Measurements from ENCODE around the gene ATF4.

ATF4 gene

DNA sequence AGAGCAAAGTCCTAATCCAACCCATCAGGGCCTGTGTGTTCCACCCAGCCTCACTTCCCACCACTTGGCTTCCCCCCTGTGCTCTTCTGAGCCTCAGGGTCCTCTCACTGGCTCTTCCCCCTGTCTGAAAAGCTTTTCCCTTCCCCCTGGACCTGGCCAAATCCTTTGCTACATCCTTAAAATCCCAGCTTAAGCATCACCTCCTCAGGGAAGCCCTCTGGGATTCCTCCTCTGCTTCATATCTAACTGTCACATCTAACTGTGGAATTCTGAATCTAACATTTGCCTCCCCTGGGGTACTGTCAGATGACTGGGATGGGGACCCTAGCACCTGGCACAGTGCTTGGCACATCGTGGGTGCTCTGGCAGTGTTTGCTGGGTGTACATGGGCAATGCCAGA is 51.2 kb downstream of the ATF4 start:
- DNase-seq (ENCODE audit: low read depth): no peak
- in situ Hi-C loops (cut with HindIII; ENCODE audit: low sequenced_read_pairs): loop anchor here (25.0 kb wide), 1 partner anchor 441 kb away; no protein-coding TSS in a partner anchor
- H3K4me3 ChIP-seq (ENCODE audit: low read depth, low read length): no peak overlapping the region
- TF ChIP-seq, protein P1, sequence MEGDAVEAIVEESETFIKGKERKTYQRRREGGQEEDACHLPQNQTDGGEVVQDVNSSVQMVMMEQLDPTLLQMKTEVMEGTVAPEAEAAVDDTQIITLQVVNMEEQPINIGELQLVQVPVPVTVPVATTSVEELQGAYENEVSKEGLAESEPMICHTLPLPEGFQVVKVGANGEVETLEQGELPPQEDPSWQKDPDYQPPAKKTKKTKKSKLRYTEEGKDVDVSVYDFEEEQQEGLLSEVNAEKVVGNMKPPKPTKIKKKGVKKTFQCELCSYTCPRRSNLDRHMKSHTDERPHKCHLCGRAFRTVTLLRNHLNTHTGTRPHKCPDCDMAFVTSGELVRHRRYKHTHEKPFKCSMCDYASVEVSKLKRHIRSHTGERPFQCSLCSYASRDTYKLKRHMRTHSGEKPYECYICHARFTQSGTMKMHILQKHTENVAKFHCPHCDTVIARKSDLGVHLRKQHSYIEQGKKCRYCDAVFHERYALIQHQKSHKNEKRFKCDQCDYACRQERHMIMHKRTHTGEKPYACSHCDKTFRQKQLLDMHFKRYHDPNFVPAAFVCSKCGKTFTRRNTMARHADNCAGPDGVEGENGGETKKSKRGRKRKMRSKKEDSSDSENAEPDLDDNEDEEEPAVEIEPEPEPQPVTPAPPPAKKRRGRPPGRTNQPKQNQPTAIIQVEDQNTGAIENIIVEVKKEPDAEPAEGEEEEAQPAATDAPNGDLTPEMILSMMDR (IDR thresholded peaks at IDR 0.05; ENCODE audit: low read depth, low read length, missing control alignments): no peak
